Measurements from ENCODE around the gene MAST1.
A peak's percentile ranks its signal among the peaks of the same experiment; 100 is the strongest.

DNA sequence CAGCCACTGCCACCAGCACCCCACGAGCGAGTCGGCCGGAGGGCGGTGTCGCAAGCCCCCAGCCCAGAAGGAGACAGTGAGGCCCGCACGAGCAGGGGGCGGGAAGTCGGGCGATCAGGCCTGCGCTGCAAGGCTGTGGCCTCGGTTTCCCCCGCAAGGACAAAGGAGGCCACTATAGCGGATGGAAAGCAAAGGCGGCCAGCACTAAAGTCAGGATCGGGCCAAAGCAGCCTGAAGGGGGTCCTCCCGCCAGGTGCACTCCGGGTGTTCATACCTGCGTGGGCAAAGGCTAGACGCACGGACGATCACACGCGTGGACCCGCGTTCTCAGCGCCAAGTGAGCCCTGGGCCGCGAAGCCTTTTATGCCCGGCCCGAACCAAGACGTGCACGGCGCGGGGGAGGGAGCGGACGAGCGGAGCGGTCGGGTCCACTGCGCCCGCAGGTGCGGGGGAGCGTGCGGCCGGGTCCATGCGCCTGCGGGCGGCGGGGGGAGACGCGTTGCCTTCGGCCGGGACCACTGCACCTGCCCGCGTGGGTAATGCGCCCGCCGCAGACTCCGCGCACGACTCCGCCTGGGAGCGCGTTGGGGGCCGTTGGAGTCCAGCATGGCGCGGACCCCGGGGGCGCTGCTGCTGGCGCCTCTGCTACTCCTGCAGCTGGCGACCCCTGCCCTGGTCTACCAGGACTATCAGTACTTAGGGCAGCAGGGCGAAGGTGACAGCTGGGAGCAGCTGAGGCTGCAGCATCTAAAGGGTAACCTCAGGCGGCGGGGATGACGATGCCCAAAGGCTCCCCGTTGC is 36.6 kb upstream of the MAST1 start, which contains the start of the genes PRDX2 and THSD8:
- TF ChIP-seq POLR2A (IDR thresholded peaks at IDR 0.05; ENCODE audit: low read length) (peak; percentile 99), GATA1 (IDR thresholded peaks at IDR 0.05; ENCODE audit: low read depth, low read length) (no peak)

Data from erythroblast (primary cell).